HG03565 (cell line): ENCODE results near the gene TPGS1.
A peak's percentile ranks its signal among the peaks of the same experiment; 100 is the strongest.

Experiments used
- ATAC-seq: cut with Tn5 transposase; IDR thresholded peaks from one replicate; pipeline ENCODE4 v1.9.1; 2021; ENCODE audit warnings: mild to moderate bottlenecking, moderate library complexity; ENCODE audit not compliant: unreplicated experiment

Gene TPGS1

DNA sequence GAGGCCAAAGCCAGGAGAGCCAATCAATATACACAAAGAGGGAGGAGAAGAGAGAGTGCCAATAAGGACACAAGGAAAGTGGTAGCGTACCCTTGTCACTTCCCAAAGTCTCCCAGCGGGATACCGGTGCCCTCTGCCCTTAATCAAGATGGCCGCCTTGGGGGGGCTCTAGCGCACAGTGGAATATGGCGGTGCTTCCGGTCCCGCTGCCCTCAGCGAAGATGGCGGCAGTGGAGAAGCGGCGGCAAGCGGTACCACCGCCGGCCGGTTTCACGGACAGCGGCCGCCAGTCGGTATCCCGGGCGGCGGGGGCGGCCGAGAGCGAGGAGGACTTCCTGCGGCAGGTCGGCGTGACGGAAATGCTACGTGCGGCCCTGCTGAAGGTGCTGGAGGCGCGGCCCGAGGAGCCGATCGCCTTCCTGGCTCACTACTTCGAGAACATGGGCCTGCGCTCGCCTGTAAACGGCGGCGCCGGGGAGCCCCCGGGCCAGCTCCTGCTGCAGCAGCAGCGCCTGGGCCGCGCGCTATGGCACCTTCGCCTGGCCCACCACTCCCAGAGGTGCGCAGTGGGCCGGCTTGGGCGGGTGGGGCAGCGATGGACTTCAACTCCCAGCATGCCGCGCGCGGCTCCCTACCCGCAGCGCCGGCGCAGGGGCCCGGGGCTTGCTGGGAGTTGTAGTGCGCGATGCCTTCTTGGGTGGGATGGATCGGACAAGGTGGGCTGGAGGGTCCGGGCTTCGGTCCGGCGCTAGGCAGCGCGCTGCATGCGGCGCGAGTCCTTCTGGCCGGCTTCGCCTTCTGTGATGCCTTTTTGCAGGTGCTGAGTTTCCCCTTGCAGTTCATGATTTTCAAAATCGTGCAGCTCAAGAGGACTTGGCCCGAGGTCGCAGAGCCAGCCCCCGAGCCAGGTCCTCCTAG, at the start of gene TPGS1:
Gene TPGS1 (plus strand): TSS at position 212 of the 918 bp plus-strand sequence. CDS start 10 bp downstream, at position 222.
- peak; percentile 38 for ATAC-seq

DNA sequence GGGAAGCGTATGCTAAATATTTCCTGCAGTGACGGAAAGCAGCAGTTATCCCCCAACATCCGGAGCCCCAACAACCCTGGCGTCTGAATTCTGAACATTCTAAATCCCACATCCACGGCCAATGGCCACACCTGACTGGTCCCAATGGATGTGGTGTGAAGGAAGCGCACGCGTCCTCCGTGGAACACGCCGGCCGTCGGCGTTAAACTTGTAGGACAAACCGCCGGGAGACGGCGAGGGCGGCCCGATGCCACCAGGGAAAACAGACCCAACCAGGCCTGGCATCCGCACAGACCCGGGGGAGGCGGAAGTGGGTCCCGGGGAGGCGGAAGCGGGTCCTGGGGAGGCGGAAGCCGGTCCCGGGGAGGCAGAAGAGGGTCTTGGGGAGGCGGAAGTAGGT, 49.7 kb upstream of the TPGS1 start:
- ATAC-seq = no peak

- ATAC-seq = no peak
Observed at GRCh38 chr19:458091-459042, 48.9 kb upstream of the TPGS1 start.

DNA sequence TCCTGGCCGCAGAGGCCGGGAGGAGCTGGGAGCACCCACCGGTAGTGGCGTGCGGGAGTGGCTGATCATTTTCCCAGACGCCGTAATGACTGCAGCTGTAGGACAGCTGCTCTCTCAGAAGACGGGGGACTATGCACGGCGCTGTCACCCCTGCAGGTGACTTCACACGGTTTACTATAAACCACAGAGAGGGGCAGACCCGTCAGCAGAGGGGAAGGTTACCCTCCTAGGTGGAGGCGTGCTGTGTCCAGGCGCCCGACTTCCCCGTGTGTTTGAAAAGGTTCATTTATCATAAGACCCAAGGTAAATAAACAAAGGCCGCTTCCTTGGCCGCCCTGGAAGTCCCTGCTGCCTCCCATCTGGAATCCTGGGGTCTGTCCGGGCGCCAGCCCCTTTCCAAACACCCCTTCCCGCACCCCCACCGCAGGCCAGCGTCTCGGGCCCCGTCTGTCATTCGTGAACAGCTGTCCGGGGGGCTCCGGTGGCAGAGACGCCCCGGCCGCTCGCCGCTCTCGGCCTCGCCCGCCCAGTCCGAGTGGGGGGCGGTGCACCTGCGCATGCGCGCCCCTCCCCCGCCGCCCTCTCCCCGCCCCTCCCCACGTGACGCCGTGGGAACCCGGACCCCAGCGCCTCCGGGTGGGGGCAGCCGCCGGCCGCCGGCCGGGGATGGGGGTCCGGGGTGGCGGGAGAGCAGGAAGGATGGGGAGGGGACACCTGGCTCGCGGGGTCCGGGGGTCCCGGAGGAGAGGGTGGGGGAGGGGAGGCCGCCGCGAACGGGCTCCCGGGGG, 47.4 kb upstream of the TPGS1 start:
- no peak for ATAC-seq

GRCh38 chr19:460877-461720, 46.2 kb upstream of the TPGS1 start, which contains the start of gene SHC2:
Gene SHC2 (minus strand): TSS chr19:461033. CDS start chr19:460996, 37 bp downstream.
- no peak for ATAC-seq

DNA sequence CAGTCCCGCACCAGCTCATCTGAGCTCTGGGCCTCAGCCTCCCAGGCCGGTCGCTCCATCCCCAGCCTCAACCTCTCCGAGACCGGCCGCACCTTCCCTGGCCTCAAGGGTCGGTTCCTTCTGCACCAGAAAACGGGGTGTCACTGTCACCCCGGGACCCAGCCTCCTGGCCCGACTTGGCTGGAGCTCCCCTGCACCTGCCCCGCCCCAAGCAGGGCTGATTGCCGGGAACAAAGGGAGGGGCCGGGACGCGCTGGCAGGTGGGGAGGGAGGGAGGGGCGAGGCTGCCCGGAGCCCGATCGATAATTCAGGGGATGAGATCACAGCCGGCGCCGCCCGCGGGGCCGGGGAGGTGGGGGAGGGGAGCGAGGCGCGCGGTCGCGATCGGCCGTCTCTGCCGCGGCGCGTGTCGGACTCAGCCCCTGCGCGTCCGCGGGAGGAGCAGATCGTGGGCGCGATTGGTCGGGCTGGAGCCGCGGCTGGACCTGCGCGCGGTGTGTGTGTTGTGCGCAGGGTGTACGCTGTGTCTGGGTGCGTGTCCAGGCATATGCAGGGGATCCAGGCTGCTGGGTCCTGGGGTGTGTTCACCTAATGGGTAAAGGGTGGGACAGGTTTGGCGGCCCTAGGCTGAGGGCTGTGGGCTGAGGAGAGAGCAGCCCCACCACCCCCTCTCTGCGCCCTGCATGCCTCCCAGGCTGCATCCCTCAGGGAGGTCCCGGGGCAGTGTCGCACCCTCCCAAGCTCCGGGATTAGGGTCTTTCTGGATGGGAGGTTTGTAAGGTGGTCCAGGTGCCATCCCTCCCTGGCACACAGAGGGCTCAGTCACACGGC, 45.4 kb upstream of the TPGS1 start:
- no peak for ATAC-seq

DNA sequence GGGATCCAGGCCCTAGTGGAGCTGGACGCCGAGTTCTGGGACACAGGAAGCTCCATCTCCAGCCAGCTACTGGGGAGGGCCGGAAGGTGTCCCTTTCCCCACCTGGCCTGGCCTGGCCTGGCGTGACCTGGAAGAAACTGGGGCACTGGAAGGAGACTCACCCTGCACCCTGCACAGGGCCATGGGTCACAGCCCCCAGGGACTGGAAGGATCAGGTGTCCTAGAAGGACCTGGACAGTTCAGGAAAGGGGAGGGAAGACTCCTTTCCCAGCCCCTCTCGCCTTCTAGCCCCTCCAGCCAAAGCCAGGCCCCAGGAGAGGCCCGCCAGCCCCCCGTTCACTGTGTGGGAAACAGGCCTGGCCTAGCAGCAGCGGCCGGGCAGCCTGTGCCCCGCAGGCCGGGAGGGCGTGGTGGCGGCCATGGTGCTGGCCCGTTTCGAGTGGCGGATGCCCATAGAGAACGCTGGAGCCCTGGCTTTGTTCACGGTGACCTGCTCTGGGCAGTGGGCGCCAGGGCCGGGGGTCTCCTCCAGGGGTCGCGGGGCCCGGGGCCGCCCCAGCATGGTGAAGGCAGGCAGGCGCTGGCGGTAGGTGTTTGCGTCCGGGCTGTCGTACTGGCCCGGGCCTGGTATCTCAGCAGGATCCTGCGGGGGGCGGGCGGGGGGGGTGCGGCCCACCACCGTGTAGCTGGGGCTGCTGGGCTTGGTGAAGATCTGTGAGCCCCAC, 43.7 kb upstream of the TPGS1 start:
- no peak for ATAC-seq

- no peak for ATAC-seq
Observed at GRCh38 chr19:464208-464545, 43.1 kb upstream of the TPGS1 start.

GRCh38 chr19:465056-465816, 42.1 kb upstream of the TPGS1 start:
- no peak for ATAC-seq

DNA sequence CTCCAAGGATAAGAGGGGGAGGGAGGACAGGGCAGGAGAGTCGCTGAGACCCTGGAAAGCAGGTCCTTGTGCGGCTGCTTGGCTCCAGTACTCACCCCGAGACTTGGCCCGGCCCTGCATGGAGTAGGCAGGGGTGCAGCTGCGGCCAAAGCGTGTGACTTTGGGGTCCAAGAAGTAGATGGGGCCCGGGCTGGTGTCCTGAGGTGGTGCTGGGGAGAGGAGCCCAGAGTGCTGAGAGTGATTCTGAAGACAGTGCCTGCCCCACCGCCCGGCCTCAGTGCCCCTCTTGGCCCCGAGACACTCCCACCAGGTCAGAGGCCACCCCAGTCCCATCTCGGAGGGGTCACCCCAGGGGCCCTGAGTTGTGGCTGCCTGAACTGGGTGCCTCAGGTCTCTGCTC, 39.7 kb upstream of the TPGS1 start:
- no peak for ATAC-seq

GRCh38 chr19:468587-469256, 38.6 kb upstream of the TPGS1 start:
- ATAC-seq = no peak

DNA sequence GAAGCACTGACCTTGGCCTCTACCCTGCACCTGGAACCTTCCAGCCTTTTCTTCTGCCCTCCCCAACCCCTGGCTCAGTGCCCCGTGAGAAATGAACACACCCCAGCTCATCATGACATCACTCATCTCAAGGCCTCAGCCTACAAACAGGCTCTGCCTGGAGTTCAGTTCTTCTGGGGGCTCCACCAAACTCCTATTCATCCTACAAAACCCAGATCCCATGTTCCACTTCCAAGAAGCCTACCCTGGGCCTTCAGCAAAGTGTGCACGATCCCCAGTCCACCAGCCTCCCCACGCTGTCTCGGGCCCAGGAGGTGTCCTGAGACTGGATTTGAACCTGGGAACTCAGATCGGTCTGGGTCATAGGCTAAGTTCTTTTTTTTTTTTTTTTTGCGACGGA, 37.5 kb upstream of the TPGS1 start:
- no peak for ATAC-seq

GRCh38 chr19:470701-471100, 36.6 kb upstream of the TPGS1 start:
- no peak for ATAC-seq

- no peak for ATAC-seq
Observed at GRCh38 chr19:472005-472858, 35.1 kb upstream of the TPGS1 start.

GRCh38 chr19:474126-475078, 32.9 kb upstream of the TPGS1 start:
- no peak for ATAC-seq
